Epithelial cell of esophagus (primary cell): ENCODE data around the gene TSHZ2.

Source experiments
- DNase-seq: peaks from one replicate; pipeline ENCODE4 v3.0.0; 2010; ENCODE audit warnings: low read depth
- H3K4me3 ChIP-seq: 2 replicates; pipeline ENCODE4 v1.5.1; 2011; ENCODE audit warnings: mild to moderate bottlenecking, low read length, control low read depth
- TF ChIP-seq, protein P1 (sequence below): IDR thresholded peaks from 2 replicates; pipeline ENCODE4 v1.5.1; 2011; ENCODE audit warnings: low read depth, mild to moderate bottlenecking, low read length, control low read depth, inconsistent platforms; ENCODE audit not compliant: insufficient read depth; ENCODE audit errors: missing control alignments

The TSHZ2 gene

DNA sequence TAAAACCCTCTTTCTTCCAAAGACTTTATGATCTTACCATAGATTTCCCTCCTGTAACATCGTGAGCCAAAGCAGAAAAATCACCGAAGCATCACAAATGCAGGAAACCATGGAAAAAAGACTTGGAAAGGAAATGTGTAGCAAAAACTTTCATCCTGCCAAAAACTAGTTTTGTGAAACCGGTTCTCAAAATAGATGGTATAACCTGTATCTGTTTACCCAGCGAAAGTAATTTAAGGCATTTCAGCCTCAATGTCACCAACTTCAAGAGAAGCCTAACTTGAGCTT is 407.6 kb downstream of the TSHZ2 start:
- TF ChIP-seq, protein P1, sequence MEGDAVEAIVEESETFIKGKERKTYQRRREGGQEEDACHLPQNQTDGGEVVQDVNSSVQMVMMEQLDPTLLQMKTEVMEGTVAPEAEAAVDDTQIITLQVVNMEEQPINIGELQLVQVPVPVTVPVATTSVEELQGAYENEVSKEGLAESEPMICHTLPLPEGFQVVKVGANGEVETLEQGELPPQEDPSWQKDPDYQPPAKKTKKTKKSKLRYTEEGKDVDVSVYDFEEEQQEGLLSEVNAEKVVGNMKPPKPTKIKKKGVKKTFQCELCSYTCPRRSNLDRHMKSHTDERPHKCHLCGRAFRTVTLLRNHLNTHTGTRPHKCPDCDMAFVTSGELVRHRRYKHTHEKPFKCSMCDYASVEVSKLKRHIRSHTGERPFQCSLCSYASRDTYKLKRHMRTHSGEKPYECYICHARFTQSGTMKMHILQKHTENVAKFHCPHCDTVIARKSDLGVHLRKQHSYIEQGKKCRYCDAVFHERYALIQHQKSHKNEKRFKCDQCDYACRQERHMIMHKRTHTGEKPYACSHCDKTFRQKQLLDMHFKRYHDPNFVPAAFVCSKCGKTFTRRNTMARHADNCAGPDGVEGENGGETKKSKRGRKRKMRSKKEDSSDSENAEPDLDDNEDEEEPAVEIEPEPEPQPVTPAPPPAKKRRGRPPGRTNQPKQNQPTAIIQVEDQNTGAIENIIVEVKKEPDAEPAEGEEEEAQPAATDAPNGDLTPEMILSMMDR: no peak
- no peak for DNase-seq
- no peak overlapping the region for H3K4me3 ChIP-seq

DNA sequence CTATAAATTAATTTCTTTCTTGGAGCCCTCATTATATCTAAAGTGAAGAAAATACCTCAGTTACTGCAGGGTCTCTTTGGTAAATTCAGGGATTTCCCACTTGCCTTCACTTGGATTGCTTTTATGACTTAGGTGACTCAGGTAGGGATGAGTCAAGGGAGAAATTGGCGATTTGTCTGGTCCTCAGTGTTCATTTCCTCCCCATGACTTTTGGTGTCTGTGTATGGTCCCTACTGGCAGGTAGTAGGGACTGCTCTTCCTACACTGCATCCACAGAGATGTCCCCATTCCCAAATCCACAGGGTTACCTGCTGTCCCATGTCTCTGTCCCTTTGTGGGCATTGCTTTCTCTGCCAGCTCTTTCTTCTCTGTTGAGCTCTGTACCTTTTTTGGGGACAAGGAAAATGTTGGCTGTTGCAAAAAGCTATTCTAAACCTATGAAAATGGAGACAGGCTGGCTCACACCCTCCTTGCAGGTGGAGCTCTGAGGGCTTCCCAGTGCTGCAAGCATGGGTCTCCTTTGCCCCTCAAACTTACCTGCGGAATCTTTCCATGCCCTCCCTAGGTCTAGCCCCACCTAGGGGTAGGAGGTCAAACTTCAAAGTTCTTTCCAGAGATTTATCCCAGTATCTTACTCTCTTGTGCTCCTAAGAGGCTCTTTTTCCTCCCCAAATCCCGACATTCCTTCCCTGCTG is 409.6 kb downstream of the TSHZ2 start:
- peak; percentile 1 for DNase-seq
- TF ChIP-seq, protein P1: no peak
- no peak overlapping the region for H3K4me3 ChIP-seq

DNA sequence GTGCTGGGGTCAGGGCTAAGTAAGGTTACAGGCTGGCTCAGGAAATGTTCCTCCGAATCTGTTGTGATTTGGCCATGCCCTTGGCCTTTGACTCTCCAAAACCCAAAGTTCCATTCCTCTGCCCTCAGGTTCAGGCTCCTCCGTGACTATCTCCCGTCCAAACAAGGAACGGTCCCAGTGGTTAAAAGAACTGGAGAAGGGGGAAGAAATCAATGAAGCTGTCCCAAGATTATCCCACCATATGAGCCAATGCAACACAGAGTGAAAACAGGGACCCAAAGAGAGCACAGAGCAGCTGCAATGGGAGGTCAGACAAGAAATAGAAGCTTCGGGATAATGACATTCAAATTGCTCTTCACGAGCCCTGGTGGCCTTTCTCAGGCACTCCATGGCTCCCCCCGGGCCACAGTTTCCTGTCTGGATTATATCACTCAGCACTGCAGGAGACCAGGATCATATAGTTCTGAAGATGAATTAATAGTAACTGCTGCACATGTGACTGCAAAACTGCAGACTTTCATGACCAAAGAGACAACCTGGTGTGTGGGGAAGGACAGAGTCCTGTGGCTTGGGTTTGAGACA is 410.2 kb downstream of the TSHZ2 start:
- DNase-seq: no peak
- TF ChIP-seq, protein P1: no peak

DNA sequence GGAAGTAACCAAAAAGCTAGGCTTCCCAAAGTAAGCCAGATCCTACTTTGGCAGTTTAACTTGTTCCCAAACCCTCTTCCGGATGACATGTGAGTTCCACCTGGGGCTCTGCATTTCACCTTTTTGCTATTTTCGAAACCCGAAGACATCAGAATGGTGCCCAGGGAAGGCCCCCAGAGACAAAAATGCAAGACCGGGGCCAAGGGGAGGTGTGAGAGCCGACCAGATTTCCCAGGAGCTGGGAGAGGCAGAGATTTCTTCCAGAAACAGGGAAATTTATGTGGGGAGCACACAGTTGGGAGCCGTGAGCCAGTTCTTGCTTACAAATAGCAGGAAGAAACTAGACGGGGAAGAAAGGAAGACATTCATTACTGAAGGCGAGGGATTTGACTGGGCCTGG is 411.8 kb downstream of the TSHZ2 start:
- H3K4me3 ChIP-seq: no peak overlapping the region
- DNase-seq: no peak
- TF ChIP-seq, protein P1: no peak

More for the DNA sequence above, 410.2 kb downstream of the TSHZ2 start:
- no peak overlapping the region for H3K4me3 ChIP-seq

DNA sequence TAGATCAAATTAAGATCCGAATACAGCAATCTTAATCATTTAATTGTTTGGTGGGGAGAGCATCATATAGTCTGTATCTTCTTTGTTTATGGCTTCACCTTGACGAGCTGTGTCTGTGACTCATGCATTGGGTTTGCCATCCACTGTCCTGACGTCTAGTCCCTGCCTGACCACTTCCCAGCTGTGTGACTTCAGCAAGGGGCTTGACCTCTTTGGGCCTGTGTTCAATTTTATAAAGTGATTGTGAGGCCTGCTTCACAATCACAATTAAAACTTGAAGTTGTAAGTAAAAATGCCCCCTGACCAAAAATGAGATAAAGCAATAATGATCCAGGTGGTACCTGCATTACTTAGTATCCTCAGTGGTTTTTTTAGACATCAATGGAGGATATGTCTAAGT is 412.2 kb downstream of the TSHZ2 start:
- no peak for DNase-seq
- TF ChIP-seq, protein P1: no peak
- H3K4me3 ChIP-seq: no peak overlapping the region

DNA sequence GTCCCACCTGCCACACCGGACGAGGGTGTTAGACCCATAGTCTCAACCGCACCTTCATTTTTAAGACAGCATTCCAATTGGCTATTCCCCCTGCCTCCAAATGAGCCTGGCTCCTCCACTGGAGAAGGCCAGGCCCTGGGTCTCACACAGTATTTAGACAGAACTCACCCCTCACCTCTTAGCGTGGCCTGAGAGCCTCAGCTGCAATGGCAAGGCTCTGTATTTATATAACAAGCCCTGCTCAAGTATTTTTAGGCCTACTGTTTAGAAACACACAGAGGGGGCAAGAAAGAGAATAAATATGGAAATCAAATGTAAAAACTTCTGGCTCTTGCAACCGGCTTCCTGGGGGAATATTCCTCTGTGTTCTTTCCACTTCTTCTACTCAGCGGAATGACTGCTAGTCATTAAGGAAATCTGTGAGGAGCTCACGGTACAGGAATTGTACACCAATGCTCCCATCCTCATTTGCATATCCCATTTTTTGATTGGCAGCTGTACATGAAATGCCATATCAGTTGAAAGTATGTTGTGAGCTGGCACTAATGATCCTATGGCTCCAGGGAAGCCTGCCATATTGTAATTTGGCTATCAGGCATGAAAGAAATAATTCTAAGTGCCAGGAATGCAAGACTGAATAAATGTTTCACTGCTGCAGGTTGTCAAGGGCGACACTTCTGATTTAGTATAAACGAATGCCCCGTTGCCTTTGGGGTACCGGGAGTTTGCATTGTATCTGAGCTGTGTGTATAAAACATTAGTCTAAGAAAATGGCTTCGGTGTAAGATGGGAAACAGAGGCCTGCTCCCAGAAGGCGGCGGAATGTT is 414.0 kb downstream of the TSHZ2 start:
- DNase-seq: no peak
- H3K4me3 ChIP-seq: no peak overlapping the region
- TF ChIP-seq, protein P1: no peak
